Sigmoid colon (tissue), 4 donors: Measurements from ENCODE around the gene PSPC1.

Experiments used
- CTCF ChIP-seq, 4 experiments: fragments of 450-650 bp in 3 of 4; fragments of 200-600 bp in 1 of 4; IDR thresholded peaks; one replicate each; pipeline ENCODE4 v1.5.1; 2016 to 2019; ENCODE audit warnings: antibody characterized with exemption in 4 of 4, mild to moderate bottlenecking in 3 of 4, moderate library complexity in 2 of 4
- EP300 ChIP-seq, 4 donors: sonication (generic); formaldehyde crosslinking; IDR thresholded peaks; one replicate each; pipeline ENCODE4 v1.6.1; 2017; ENCODE audit warnings: antibody characterized with exemption in 4 of 4
- POLR2AphosphoS5 ChIP-seq, 4 donors: sonication (generic); formaldehyde crosslinking; IDR thresholded peaks; one replicate each; pipeline ENCODE4 v1.6.1; 2017; ENCODE audit warnings: antibody characterized with exemption in 4 of 4

GRCh38 chr13:19673473-19674430 lies 109.0 kb downstream of the PSPC1 start:
- TF ChIP-seq CTCF (IDR thresholded peaks at IDR 0.05) (no peak), POLR2AphosphoS5 (IDR thresholded peaks at IDR 0.05) (peak in 1 of 4 donors; percentile 9), EP300 (IDR thresholded peaks at IDR 0.05) (no peak)
